ENCODE measurements around the gene LYPD6B. TPM values are rescaled to one million over a fixed set of nuclear protein-coding genes. Genes with fewer than 3 reads are reported as not detected.
A peak's percentile ranks its signal among the peaks of the same experiment; 100 is the strongest.

LYPD6B gene, protein sequence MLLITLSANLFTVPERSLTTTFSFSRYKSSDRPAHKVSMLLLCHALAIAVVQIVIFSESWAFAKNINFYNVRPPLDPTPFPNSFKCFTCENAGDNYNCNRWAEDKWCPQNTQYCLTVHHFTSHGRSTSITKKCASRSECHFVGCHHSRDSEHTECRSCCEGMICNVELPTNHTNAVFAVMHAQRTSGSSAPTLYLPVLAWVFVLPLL
- 1 to 10 TPM; 3.1 to 9.2 (median 7.6) TPM for total RNA-seq

DNA sequence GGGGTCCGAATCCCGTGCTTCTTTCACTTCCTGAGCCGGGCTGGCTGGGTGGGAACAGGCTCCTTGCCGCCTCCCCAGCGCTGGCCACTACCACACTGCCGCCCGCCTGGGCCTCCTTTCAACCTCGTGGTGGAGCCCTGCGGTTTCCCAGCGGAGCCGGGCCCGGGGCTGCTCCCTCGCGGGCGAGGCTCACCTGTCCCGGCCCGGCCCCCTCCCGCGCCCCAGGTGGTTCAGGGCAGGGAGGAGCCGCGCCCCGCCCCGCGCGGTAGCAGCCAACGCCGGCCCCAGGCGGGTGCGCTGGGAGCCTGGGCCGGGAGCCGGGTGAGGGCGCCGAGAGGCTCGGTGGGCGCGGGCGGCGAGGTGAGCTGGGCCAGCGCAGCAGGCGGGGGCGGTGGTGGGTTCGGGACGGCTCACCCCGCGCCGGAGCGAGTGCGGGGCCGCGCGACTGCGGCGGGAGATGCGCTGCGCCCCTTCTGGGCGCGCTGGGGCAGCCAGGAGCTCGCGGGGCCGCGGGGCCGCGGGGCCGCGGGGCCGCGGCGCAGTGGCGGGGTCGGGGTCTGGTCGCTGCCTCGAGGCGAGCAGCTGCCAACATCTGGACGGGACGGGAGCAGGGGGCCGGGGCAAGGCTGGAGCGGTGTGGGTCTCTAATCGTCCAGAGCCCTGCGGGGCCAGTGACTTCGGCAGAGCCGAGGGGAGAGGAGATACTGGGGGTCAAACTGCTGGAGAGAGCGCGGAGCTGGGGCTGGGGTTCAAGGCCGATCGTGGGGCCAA lies at the start of gene LYPD6B:
Gene LYPD6B (plus strand): TSS at position 258 of the 771 bp plus-strand sequence. CDS start 92,250 bp downstream, outside the sequence.
- intact Hi-C loops (cut with DNase I): no loop called here
- Histone ChIP-seq H3K4me3 (peak within 1 kb of the TSS; percentile 45 to 69 (median 56)), H3K9me3 (no peaks in the 10 kb centered on the region), H3K27me3 (peaks cover 0 to 39% (median 0%) of the 10 kb centered on the region in 4 donors), H3K4me1 (peaks cover 0 to 21% (median 9%) of the 10 kb centered on the region in 3 donors), H3K27ac (peak within 1 kb of the TSS in 3 of 4 donors; percentile 23 to 64 (median 58)), H3K36me3 (no peaks in the 10 kb centered on the region)
- TF ChIP-seq CTCF (IDR thresholded peaks at IDR 0.05): peak in 2 of 6 experiments; percentile 8 to 28
- no peak for TF ChIP-seq POLR2A (IDR thresholded peaks at IDR 0.05)
- DNase-seq: no peak
- WGBS, 2 donors: 0% methylated on average over 7 of the region's 85 CpGs; no CpG with 5 or more reads in 1 of the 2 donors

GRCh38 chr2:148989882-148990493 lies 48.5 kb upstream of the LYPD6B start:
- no peak overlapping the region for H3K4me3 ChIP-seq
- TF ChIP-seq CTCF (IDR thresholded peaks at IDR 0.05) (peak; percentile 30 to 79 (median 64)), POLR2A (IDR thresholded peaks at IDR 0.05) (no peak)
- no peaks in the 10 kb centered on the region for H3K36me3 ChIP-seq
- 21 to 30% methylated on average over 6 of the region's 6 CpGs for WGBS, 2 donors
- DNase-seq: no peak
- no peaks in the 10 kb centered on the region for H3K9me3 ChIP-seq
- no peaks in the 10 kb centered on the region for H3K4me1 ChIP-seq
- intact Hi-C loops (cut with DNase I): loop anchor here (10.0 kb wide), 1 partner anchor 1055 kb away; no protein-coding TSS in a partner anchor
- H3K27ac ChIP-seq: no peak overlapping the region
- H3K27me3 ChIP-seq: peaks cover 0 to 13% (median 0%) of the 10 kb centered on the region in 4 donors

DNA sequence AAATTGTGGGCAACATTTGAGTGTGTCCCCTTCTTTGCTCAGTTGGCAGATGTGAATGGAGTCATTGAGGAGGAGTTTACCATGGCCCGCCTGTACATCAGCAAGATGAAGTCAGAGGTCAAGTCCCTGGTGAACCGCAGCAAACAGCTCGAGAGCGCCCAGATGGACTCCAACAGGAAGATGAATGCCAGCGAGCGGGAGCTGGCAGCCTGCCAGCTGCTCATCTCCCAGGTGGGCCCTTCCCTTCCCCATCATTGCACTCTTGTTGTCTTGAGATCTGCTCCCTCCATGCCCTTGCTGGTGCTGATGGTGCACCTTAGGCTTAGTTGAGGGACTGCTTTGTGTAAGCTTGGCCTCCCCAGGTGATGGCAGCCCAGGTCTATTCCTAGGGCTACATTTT lies 47.5 kb upstream of the LYPD6B start:
- intact Hi-C loops (cut with DNase I): no loop called here
- WGBS, 2 donors: 54 to 80% methylated on average over 5 to 6 of the region's 6 CpGs
- DNase-seq: no peak
- TF ChIP-seq CTCF (IDR thresholded peaks at IDR 0.05) (no peak), POLR2A (IDR thresholded peaks at IDR 0.05) (no peak)
- Histone ChIP-seq H3K27ac (no peak overlapping the region), H3K4me1 (no peaks in the 10 kb centered on the region), H3K36me3 (no peaks in the 10 kb centered on the region), H3K9me3 (no peaks in the 10 kb centered on the region), H3K4me3 (no peak overlapping the region), H3K27me3 (peaks cover 0 to 21% (median 0%) of the 10 kb centered on the region in 4 donors)

DNA sequence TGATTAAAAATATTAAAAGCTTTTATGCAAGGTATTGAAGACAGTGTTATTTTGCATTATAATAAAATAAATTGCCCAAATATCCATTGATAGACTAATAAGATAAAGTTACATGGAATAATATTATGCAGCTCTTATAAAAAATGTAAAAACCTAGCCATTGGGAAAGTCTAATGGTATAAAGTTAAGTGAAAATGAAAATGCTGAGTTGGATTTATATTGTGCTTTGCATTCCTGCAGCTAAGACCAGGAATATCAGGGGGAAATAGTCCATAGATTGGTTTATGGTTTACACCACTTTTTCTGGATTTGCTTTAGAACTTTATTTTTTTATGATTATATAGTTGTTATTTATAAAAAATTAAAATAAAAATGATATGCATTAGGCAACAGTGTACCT lies 46.1 kb upstream of the LYPD6B start:
- no peaks in the 10 kb centered on the region for H3K9me3 ChIP-seq
- no peak overlapping the region for H3K27ac ChIP-seq
- peaks cover 0 to 36% (median 0%) of the 10 kb centered on the region in 4 donors for H3K27me3 ChIP-seq
- DNase-seq: no peak
- H3K4me3 ChIP-seq: no peak overlapping the region
- no peaks in the 10 kb centered on the region for H3K4me1 ChIP-seq
- intact Hi-C loops (cut with DNase I): no loop called here
- no peaks in the 10 kb centered on the region for H3K36me3 ChIP-seq
- TF ChIP-seq CTCF (IDR thresholded peaks at IDR 0.05) (no peak), POLR2A (IDR thresholded peaks at IDR 0.05) (no peak)

DNA sequence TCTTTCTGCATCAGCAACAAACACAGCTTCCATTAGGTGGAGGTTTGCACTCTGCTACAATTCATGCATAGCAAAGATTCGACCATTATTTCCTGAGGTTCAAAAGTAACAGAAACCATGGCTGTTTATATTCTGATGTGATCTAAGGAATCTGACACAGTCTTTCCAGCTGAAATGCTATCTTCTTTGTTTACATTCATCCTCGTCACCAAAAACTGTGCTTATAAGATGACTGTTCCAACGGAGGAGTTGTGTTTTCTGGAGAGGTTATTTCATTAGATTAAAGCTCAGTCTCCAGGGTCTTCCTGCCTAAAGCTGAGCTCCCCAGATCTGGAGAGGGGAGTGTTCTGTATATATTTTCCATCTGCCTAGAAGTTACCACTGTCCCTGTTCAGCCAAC lies 45.1 kb upstream of the LYPD6B start:
- intact Hi-C loops (cut with DNase I): no loop called here
- Histone ChIP-seq H3K4me1 (no peaks in the 10 kb centered on the region), H3K9me3 (no peaks in the 10 kb centered on the region), H3K27me3 (peaks cover 0 to 45% (median 0%) of the 10 kb centered on the region in 4 donors), H3K4me3 (no peak overlapping the region), H3K27ac (no peak overlapping the region), H3K36me3 (no peaks in the 10 kb centered on the region)
- TF ChIP-seq POLR2A (IDR thresholded peaks at IDR 0.05) (no peak), CTCF (IDR thresholded peaks at IDR 0.05) (no peak)
- 60 to 75% methylated on average over 3 of the region's 3 CpGs for WGBS, 2 donors
- no peak for DNase-seq
